COLO829 (cell line): ENCODE measurements around the gene CLPTM1L.

ENCODE experiments used
- DNase-seq: peaks from one replicate; pipeline ENCODE4 v3.0.0; 2012; ENCODE audit warnings: low spot score

Gene CLPTM1L

GRCh38 chr5:1325870-1326531 is 18.9 kb downstream of the CLPTM1L start:
- no peak for DNase-seq

DNA sequence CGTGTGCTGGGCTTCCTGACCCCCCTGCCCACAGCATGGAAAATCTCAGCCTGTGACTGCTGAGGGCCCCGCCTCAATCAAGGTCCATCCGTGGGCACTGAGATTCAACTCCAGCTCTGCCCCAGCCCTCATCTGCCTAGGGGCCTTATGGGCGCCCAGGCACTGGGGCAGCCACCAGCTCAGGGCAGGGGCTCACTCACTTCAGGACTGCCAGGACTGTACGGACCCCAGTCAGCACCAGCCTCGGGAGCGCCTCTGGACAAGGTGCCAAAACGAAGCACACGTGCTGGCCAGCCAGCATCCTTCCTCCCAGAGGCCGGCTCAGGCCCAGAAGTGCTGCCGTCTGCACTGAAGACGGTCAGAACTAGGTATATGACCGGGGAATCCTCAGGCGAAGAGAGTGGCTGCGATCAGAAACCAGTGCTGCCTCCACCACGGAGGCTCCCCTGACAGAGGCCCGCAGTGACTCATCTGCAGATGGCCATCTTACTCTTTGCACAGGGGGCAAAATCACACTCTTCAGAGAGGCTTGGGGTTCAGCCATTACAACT is 19.6 kb downstream of the CLPTM1L start:
- DNase-seq: no peak

DNA sequence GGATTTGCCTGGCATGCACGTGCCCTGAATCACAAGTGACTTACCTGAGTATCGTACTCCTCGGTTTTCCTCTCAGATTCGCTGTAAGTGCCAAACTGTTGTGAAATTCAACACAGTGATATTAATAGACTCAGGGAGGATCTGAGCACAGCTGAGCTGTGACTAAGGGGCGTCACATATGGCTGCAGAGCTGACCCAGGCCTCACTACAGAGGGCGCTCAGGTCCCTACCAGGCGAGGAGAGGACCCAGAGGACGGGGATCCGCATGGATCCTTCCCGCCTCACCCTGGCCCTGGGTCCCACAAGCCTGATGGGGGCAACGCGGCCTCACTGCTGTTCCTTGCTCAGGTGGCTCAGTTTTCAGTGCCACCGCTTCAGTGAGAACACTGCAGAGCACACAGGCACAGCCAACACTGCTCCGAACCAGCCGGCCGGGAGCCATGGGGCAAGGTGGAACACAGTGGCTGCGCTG is 20.1 kb downstream of the CLPTM1L start:
- DNase-seq: no peak

DNA sequence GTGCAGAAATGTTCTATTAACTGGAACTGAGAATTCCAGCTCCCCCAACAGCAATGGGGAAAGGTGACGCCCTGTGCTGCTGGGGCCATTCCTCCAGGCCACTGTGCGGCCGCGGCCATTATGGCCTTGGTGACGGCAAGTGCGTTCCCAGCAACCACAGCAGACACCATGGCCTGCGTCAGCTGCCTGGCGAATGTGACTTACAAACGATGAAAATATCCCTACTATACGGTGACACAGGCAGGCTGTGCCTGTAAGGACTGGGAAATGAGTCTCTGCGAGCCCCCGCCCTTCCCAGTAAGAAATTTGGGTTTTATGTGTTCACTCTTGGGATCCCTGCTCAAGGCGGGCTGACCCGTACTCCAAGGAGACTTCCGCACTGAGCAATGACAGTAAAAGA is 20.6 kb downstream of the CLPTM1L start:
- DNase-seq: no peak

- DNase-seq: no peak
Observed at GRCh38 chr5:1323803-1324173, 21.1 kb downstream of the CLPTM1L start.

GRCh38 chr5:1322955-1323802 is 21.7 kb downstream of the CLPTM1L start:
- DNase-seq: no peak

DNA sequence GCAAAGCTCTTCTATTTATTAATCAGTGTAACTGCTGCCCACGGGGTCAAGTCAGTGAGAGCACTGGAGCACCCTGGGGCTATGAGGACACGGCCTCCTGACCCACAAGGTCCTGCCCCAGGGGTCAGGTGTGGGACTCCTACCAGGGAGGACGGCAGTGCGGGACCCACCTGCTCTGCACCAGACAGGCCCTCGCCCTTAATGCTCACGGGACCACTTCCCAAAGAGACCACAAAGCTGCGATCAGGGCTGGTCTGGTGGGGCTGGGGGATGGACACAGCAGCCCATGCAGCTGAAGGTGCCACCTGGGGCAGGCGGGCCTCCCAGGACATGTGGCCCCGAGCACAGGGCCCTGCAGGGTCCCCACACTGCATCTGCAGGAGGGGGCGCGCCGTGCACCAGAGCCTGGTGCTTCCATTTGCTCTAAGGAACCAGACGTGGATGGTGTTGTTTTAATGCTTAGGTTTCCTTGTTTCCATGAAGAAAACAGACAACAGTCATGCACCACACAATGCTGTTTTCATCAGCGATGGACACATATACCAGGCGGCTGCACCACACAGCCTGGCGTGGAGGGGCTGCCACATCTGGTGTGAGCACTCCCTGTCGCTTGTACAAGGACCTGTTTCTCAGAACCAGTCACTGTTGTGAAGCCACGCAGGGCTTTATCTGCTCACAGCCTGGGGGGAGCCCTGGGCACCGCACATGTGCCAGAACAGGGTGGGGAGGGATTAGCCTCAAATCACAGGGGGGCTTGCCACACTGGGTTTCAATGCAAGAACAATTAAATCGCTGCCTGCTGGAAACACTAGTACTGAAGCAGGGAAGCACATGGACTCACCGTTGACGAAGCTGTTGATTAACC is 22.6 kb downstream of the CLPTM1L start:
- DNase-seq: no peak

- DNase-seq: no peak
Observed at GRCh38 chr5:1321576-1321975, 23.3 kb downstream of the CLPTM1L start.

DNA sequence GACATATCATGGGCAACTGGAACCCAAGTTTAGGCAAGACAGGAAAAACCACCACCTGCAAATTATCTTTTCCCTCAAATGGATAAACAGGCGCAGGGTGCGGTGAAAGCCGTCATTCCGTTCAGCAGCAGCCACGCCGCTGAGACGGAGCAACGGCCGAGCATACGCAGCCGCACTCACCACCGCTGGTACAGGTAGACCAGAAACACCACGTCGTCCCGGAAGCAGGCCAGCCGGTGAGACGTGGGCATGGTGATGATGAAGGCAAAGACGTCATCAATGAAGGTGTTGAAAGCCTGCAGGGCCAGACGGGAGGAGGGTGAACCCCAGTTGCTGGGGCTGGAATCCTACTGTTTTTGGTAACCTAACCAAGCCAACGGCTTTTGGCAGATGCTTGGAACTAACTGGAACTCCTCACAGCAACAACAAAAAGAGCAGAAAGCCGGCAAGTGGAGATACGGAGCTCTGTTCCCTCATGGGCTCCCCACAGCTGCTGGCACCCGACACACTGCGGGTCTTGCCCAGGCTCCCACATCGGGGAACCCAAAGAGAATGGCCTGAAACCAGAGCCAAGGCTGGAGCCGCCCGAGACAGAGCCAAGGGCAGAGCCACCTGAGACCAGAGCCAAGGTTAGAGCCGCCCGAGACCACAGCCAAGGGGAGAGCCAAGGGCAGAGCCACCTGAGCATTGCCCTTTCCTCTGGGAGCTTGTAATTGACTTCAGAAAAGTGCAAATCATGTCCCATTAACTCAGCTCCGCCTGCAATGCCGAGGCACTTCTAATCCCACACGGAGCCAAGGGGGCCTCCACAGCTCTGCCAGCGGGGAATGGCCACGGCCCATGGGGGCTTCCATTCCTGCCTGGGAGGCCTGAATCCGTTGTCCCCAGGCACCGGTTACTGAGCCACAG is 24.2 kb downstream of the CLPTM1L start:
- DNase-seq: no peak

- DNase-seq: no peak
Observed at GRCh38 chr5:1319436-1320256, 25.3 kb downstream of the CLPTM1L start.

DNA sequence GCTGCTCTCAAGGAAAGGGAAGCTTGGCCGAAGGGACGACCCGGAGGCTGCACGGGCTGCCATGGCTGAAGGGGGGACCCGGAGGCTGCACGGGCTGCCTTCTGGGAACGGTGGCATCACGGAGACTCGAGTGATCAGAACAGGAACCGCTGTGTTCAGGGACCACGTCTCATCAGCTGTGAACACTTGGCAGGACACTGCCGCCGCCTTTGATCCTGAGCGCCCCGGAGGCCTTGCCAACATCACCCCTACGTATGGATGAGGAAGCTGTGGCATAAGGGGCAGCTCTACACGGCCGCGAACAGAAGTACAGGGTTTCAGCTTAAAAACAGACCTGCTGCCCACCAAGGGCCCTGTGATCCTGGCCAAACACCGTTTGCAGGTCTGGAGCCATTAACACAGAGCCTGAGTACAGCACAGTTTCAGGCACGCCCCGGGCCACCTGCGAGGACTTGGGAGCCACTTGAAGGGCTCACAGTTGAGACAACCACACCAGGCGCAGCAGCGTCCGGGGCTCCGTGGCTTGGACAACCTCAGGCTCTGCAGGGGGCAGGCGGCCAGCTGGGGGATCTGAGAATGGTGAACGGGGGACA is 26.1 kb downstream of the CLPTM1L start:
- DNase-seq: no peak

DNA sequence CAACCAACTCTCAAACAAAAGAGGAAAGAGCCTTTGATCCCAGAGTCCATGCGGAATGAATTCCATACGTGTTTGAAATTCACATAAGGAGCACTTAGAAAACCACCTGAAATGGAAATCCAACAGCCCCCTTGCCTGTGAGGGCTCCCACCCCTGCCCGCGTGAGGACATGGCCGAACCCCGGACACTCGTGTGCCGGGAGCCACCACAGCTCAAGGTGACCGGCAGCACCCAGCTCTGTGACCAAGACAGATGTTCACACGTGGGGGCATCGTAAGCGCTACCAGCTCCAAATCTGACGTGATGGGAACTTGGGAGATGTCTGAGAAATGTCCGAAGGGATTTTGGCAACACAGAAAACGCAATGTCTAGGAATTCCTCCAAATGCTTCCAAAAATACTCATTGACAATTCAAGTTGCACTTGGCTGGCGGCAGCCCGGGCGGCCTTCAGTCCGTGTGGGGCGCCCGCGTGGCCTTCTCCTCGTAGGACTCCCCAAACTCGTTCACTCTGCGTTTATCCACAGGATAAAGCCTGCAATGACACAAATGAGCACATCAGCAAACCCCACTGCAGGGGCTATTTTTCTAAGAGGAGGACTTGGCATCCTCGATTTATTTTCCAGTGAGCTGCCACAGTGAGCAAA is 26.9 kb downstream of the CLPTM1L start:
- no peak for DNase-seq

GRCh38 chr5:1316588-1317340 is 28.1 kb downstream of the CLPTM1L start:
- no peak for DNase-seq

GRCh38 chr5:1315709-1316587 is 29.0 kb downstream of the CLPTM1L start:
- no peak for DNase-seq

DNA sequence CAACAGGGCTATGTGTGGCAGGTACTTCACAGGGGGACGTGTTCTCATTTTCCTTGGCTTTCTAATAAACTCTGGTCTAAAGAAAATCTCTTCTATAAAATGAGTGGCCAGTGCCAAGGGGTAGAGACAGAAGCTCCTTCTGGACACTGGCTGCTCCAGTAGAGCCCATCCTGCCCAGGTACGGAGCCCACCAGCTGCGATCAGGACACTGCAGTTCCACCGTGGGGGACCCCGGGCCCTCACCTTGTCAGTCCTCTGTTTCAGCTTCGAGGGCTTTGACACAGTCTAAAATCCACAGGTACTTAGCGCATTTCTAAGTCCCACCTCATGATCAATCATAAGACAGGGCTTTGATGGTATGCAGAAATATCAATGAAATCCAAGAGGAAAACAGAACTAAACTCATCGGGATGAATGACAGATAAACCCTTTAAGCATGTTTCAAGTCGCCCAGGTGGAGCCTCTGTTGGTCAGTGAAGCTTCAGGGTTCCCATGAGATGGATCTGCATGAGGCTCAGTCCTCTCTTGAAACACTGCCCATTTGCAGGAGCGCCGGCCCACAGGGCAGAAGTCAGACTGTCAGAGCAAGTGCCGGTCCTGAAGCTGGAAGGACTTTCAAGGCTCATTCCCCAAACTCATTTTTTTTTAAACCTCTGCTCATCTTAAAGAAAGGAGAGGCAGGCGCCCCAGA is 29.7 kb downstream of the CLPTM1L start:
- DNase-seq: no peak

- DNase-seq: no peak
Observed at GRCh38 chr5:1314564-1314982, 30.3 kb downstream of the CLPTM1L start.
